ENCODE results near the gene BTAF1.

GRCh38 chr10:91992031-91992430 is 68.5 kb downstream of the BTAF1 start:
- TF ChIP-seq EZH2 (IDR thresholded peaks at IDR 0.05) (no peak), MAX (IDR thresholded peaks at IDR 0.05) (no peak), SP1 (IDR thresholded peaks at IDR 0.05; ENCODE audit: low read depth) (no peak), POLR2AphosphoS5 (IDR thresholded peaks at IDR 0.05; ENCODE audit: low read depth, low read length) (no peak), TCF7L2 (IDR thresholded peaks at IDR 0.05; ENCODE audit: borderline replicate concordance, extremely low read depth, insufficient read depth, insufficient read length) (no peak), CBX3 (IDR thresholded peaks at IDR 0.05; ENCODE audit: low read depth) (no peak), EZH2phosphoT487 (IDR thresholded peaks at IDR 0.05; ENCODE audit: borderline replicate concordance) (no peak), CEBPB (IDR thresholded peaks at IDR 0.05; ENCODE audit: low read depth) (no peak), CTCF (IDR thresholded peaks at IDR 0.05 in 2 of 3, conservative IDR thresholded peaks at IDR 0.05 in 1 of 3; ENCODE audit: borderline replicate concordance in 1 of 3, insufficient read depth in 1 of 3, low read depth in 2 of 3, low read length in 2 of 3) (no peak)
